Transverse colon (tissue), 4 donors: ENCODE measurements around the gene PLXNA2. TPM values are rescaled to one million over a fixed set of nuclear protein-coding genes. Genes with fewer than 3 reads are reported as not detected.

ENCODE experiments used
- DNase-seq: peaks from one replicate; pipeline ENCODE4 v3.0.0-alpha.2; 2019
- H3K27ac ChIP-seq, 4 donors: fragments of 200-600 bp; sonication (generic); 2 replicates each; pipeline ENCODE4 v1.5.1; 2016 to 2018; ENCODE audit warnings: inconsistent platforms in 4 of 4
- H3K27me3 ChIP-seq: fragments of 200-600 bp; sonication (generic); 2 replicates; pipeline ENCODE4 v1.5.1; 2017; ENCODE audit warnings: inconsistent platforms
- H3K36me3 ChIP-seq, 4 donors: fragments of 200-600 bp; sonication (generic); 2 replicates each; pipeline ENCODE4 v1.5.1; 2017 to 2019; ENCODE audit warnings: inconsistent platforms in 4 of 4
- H3K4me1 ChIP-seq, 4 donors: fragments of 200-600 bp; sonication (generic); 2 replicates each; pipeline ENCODE4 v1.5.1; 2017 to 2020; ENCODE audit warnings: inconsistent platforms in 4 of 4
- H3K4me3 ChIP-seq, 4 donors: fragments of 200-600 bp; sonication (generic); 1 replicate in 1 of 4; 2 replicates in 3 of 4; pipeline versions ENCODE4 v1.5.1 to v1.6.1; 2017 to 2019; ENCODE audit warnings: inconsistent platforms in 4 of 4
- H3K9me3 ChIP-seq, 2 donors: fragments of 200-600 bp; sonication (generic); 2 replicates each; pipeline ENCODE4 v1.5.1; 2017 to 2019; ENCODE audit warnings: inconsistent platforms in 2 of 2
- CTCF ChIP-seq, 5 experiments: fragments of 200-600 bp in 3 of 5; fragments of 450-650 bp in 2 of 5; sonication (generic) in 3 of 5; IDR thresholded peaks; 1 replicate in 2 of 5; 2 replicates in 3 of 5; pipeline ENCODE4 v1.5.1; 2016 to 2017; ENCODE audit warnings: antibody characterized with exemption in 5 of 5, inconsistent platforms in 3 of 5, mild to moderate bottlenecking in 2 of 5, moderate library complexity in 1 of 5
- EP300 ChIP-seq: sonication (generic); formaldehyde crosslinking; IDR thresholded peaks from one replicate; pipeline ENCODE4 v1.6.1; 2017; ENCODE audit warnings: antibody characterized with exemption, low read depth
- POLR2A ChIP-seq: fragments of 450-650 bp; IDR thresholded peaks from one replicate; pipeline ENCODE4 v1.6.1; 2016; ENCODE audit warnings: antibody characterized with exemption, mild to moderate bottlenecking, moderate library complexity
- POLR2AphosphoS5 ChIP-seq, 3 donors: sonication (generic); formaldehyde crosslinking; IDR thresholded peaks; one replicate each; pipeline ENCODE4 v1.6.1; 2016; ENCODE audit warnings: antibody characterized with exemption in 3 of 3
- WGBS, 2 donors: methylation state at CpG; one replicate each; pipeline ENCODE4 v1.1.5; 2018; ENCODE audit warnings: low coverage in 1 of 2; 5-methylcytosine and 5-hydroxymethylcytosine counted together
- in situ Hi-C, 4 donors: fragments of 200-750 bp; cut with MboI; loops; one replicate each; pipeline versions ENCODE4 v1.15.0 to v1.15.1; 2017; ENCODE audit warnings: low sequenced_read_pairs in 3 of 4, low pct_ligation_motif_present in 1 of 4, low pct_unique_long_range_greater_than_20kb in 1 of 4
- intact Hi-C: fragments of 100-400 bp; cut with DNase I; formaldehyde crosslinking; loops from one replicate; pipeline ENCODE4 v1.15.1; 2023; ENCODE audit warnings: low total_unique reads
- total RNA-seq, 4 donors: library from RNA; depleted of rRNA; stranded (reverse); fragments of >200 nt; gene quantifications; one replicate each; pipeline ENCODE4 v1.1.0, GENCODE V29; 2016

The PLXNA2 gene
- total RNA-seq, 4 donors from 2014 or later: 77.4 to 140 (median 85.5) TPM

DNA sequence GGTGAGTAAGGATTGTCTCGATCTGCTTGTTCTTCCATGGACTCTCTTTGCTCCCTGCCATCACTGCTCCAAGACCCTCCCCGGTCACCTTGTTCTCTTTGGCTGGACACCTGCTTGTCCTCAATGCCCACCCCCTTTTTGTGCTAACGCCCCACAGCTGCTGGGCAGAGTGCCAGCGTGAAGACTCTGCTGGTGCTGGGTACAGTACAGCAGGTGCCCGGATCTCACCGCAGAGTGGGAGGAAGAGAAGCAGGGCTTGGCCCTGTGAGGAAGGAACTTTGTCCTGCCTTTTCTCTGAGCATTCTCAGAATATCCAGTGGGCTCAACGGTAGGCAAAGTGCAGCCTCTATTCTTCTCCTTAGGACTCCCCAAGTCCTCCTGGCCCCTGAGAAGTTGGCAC lies 90.1 kb downstream of the PLXNA2 start:
- H3K4me1 ChIP-seq: peaks cover 11 to 87% (median 62%) of the 10 kb centered on the region in 4 donors
- in situ Hi-C loops (no loop called here), intact Hi-C loops (no loop called here)
- no peaks in the 10 kb centered on the region for H3K9me3 ChIP-seq
- no peaks in the 10 kb centered on the region for H3K27me3 ChIP-seq
- peak; percentile 75 for DNase-seq
- H3K27ac ChIP-seq: peak overlapping the region; percentile 72 to 77 (median 77)
- H3K4me3 ChIP-seq: no peak overlapping the region
- WGBS, 2 donors: 16 to 34% methylated on average over 6 of the region's 7 CpGs
- TF ChIP-seq EP300 (no peak), POLR2AphosphoS5 (IDR thresholded peaks at IDR 0.05) (peak in 2 of 3 donors; percentile 11 to 16)
- no peaks in the 10 kb centered on the region for H3K36me3 ChIP-seq

- TF ChIP-seq EP300 (no peak), POLR2AphosphoS5 (IDR thresholded peaks at IDR 0.05) (no peak), POLR2A (no peak), CTCF (IDR thresholded peaks at IDR 0.05) (no peak)
- DNase-seq: no peak
- H3K27me3 ChIP-seq: no peaks in the 10 kb centered on the region
- no peaks in the 10 kb centered on the region for H3K36me3 ChIP-seq
- in situ Hi-C loops (no loop called here), intact Hi-C loops (no loop called here)
- no peaks in the 10 kb centered on the region for H3K9me3 ChIP-seq
- peaks cover 6 to 80% (median 56%) of the 10 kb centered on the region in 4 donors for H3K4me1 ChIP-seq
- 73 to 86% methylated on average over 2 to 6 of the region's 6 CpGs for WGBS, 2 donors
- H3K4me3 ChIP-seq: no peak overlapping the region
- H3K27ac ChIP-seq: peak overlapping the region in 3 of 4 donors; percentile 72 to 77 (median 77)
These were observed 90.8 kb downstream of the PLXNA2 start for GRCh38 chr1:208153386-208153785.

- in situ Hi-C loops (no loop called here), intact Hi-C loops (loop anchor here (1.0 kb wide), 1 partner anchor 18 kb away; no protein-coding TSS in a partner anchor)
- no peak for TF ChIP-seq CTCF (IDR thresholded peaks at IDR 0.05)
- no peak for TF ChIP-seq POLR2A
- TF ChIP-seq EP300: no peak
- TF ChIP-seq POLR2AphosphoS5 (IDR thresholded peaks at IDR 0.05): no peak
- no peaks in the 10 kb centered on the region for H3K27me3 ChIP-seq
- no peaks in the 10 kb centered on the region for H3K36me3 ChIP-seq
- peak overlapping the region; percentile 65 to 74 (median 72) for H3K27ac ChIP-seq
- 59 to 62% methylated on average over 8 to 9 of the region's 9 CpGs for WGBS, 2 donors
- no peak overlapping the region for H3K4me3 ChIP-seq
- H3K9me3 ChIP-seq: no peaks in the 10 kb centered on the region
- no peak for DNase-seq
- peaks cover 6 to 68% (median 48%) of the 10 kb centered on the region in 4 donors for H3K4me1 ChIP-seq
These were observed 92.2 kb downstream of the PLXNA2 start for GRCh38 chr1:208151728-208152598.

DNA sequence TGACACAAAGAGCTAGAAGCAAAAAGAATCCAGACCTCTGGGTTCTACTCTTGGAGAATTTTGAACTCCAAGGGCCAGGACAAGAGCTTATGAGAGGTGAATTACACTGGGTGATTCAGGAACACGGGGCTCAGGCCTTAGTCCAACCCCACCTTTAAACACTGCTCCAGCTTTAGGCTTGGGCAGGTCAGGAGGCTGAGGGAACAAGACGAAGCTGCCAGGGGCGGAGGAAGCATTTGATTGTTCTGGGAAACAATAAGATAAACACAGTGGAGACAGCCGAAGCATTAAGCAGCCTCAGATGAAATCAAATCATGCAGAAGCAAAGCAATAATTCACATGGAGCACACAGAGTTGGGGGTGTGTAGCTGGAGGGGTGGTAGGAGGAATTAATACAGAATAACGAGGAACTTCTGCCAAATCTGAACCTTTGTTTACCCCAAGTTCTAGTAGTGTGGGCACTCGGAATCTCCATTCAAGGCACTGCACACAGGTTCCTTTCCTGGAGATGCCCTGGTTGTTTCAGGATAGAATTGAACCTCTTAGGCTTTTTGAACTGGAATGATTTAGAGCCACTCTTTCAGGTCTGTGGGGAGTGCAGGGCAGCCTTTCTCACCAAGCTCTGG lies 93.2 kb downstream of the PLXNA2 start:
- intact Hi-C loops: loop anchor here (1.0 kb wide), 1 partner anchor 17 kb away; no protein-coding TSS in a partner anchor
- Histone ChIP-seq H3K4me3 (no peak overlapping the region), H3K27ac (peak overlapping the region; percentile 65 to 74 (median 72)), H3K27me3 (no peaks in the 10 kb centered on the region), H3K36me3 (no peaks in the 10 kb centered on the region), H3K9me3 (no peaks in the 10 kb centered on the region), H3K4me1 (peaks cover 6 to 62% (median 46%) of the 10 kb centered on the region in 4 donors)
- no peak for TF ChIP-seq POLR2AphosphoS5 (IDR thresholded peaks at IDR 0.05)
- no peak for TF ChIP-seq CTCF (IDR thresholded peaks at IDR 0.05)
- TF ChIP-seq POLR2A: no peak
- TF ChIP-seq EP300: no peak
- DNase-seq: peak; percentile 50
- in situ Hi-C loops: no loop called here
- WGBS, 2 donors: 35 to 60% methylated on average over 1 to 6 of the region's 6 CpGs
